ENCODE results near the gene SORCS2. TPM values are rescaled to one million over a fixed set of nuclear protein-coding genes. Genes with fewer than 3 reads are reported as not detected.

The SORCS2 gene
- total RNA-seq, 2 donors from 2014 or later = 0.05 to 0.07 TPM

GRCh38 chr4:7740866-7741525 is 548.7 kb downstream of the SORCS2 start:
- Mint-ChIP-seq H3K27ac (no peak overlapping the region), H3K4me3 (no peak overlapping the region), H3K36me3 (ENCODE audit: insufficient read depth in 2 of 2) (no peaks in the 10 kb centered on the region), H3K9me3 (no peaks in the 10 kb centered on the region), H3K27me3 (ENCODE audit: low read depth) (no peaks in the 10 kb centered on the region), H3K4me1 (ENCODE audit: low read depth) (peaks cover 5% of the 10 kb centered on the region)
- DNase-seq (no peak), ATAC-seq (replicated peaks in 1 of 2) (no peak)

- ATAC-seq (replicated peaks in 1 of 2) (no peak), DNase-seq (no peak)
- no peak overlapping the region for H3K27ac Mint-ChIP-seq
- no peaks in the 10 kb centered on the region for H3K36me3 Mint-ChIP-seq (ENCODE audit: insufficient read depth in 2 of 2)
- H3K4me3 Mint-ChIP-seq = no peak overlapping the region
- H3K9me3 Mint-ChIP-seq = no peaks in the 10 kb centered on the region
- H3K27me3 Mint-ChIP-seq (ENCODE audit: low read depth) = no peaks in the 10 kb centered on the region
- H3K4me1 Mint-ChIP-seq (ENCODE audit: low read depth) = peaks cover 5% of the 10 kb centered on the region
Measured at GRCh38 chr4:7741946-7742806, 549.8 kb downstream of the SORCS2 start.

- Mint-ChIP-seq H3K36me3 (ENCODE audit: insufficient read depth in 2 of 2) (no peaks in the 10 kb centered on the region), H3K4me3 (no peak overlapping the region), H3K27me3 (ENCODE audit: low read depth) (no peaks in the 10 kb centered on the region), H3K9me3 (no peaks in the 10 kb centered on the region), H3K27ac (no peak overlapping the region), H3K4me1 (ENCODE audit: low read depth) (peaks cover 5% of the 10 kb centered on the region)
- no peak for DNase-seq
- ATAC-seq (replicated peaks in 1 of 2) = no peak
Measured at GRCh38 chr4:7742807-7743280, 550.5 kb downstream of the SORCS2 start.

- H3K27me3 Mint-ChIP-seq (ENCODE audit: low read depth) = no peaks in the 10 kb centered on the region
- H3K9me3 Mint-ChIP-seq = no peaks in the 10 kb centered on the region
- DNase-seq = no peak
- no peak for ATAC-seq (replicated peaks in 1 of 2)
- H3K36me3 Mint-ChIP-seq (ENCODE audit: insufficient read depth in 2 of 2) = no peaks in the 10 kb centered on the region
- H3K27ac Mint-ChIP-seq = no peak overlapping the region
- H3K4me3 Mint-ChIP-seq = no peak overlapping the region
- H3K4me1 Mint-ChIP-seq (ENCODE audit: low read depth) = peaks cover 7% of the 10 kb centered on the region
Measured at GRCh38 chr4:7744142-7744804, 551.9 kb downstream of the SORCS2 start.

GRCh38 chr4:7745301-7745885 is 553.1 kb downstream of the SORCS2 start:
- no peaks in the 10 kb centered on the region for H3K9me3 Mint-ChIP-seq
- H3K4me3 Mint-ChIP-seq = no peak overlapping the region
- no peaks in the 10 kb centered on the region for H3K36me3 Mint-ChIP-seq (ENCODE audit: insufficient read depth in 2 of 2)
- no peaks in the 10 kb centered on the region for H3K27me3 Mint-ChIP-seq (ENCODE audit: low read depth)
- ATAC-seq (replicated peaks in 1 of 2) (no peak), DNase-seq (no peak)
- H3K4me1 Mint-ChIP-seq (ENCODE audit: low read depth) = peaks cover 18% of the 10 kb centered on the region
- no peak overlapping the region for H3K27ac Mint-ChIP-seq

- DNase-seq = no peak
- no peak overlapping the region for H3K4me3 Mint-ChIP-seq
- peaks cover 21% of the 10 kb centered on the region for H3K4me1 Mint-ChIP-seq (ENCODE audit: low read depth)
- H3K9me3 Mint-ChIP-seq = no peaks in the 10 kb centered on the region
- ATAC-seq (replicated peaks in 1 of 2) = no peak
- no peaks in the 10 kb centered on the region for H3K36me3 Mint-ChIP-seq (ENCODE audit: insufficient read depth in 2 of 2)
- no peaks in the 10 kb centered on the region for H3K27me3 Mint-ChIP-seq (ENCODE audit: low read depth)
- H3K27ac Mint-ChIP-seq = no peak overlapping the region
Measured at GRCh38 chr4:7746351-7747061, 554.2 kb downstream of the SORCS2 start.

GRCh38 chr4:7747062-7747385 is 554.7 kb downstream of the SORCS2 start:
- peaks cover 21% of the 10 kb centered on the region for H3K4me1 Mint-ChIP-seq (ENCODE audit: low read depth)
- no peak overlapping the region for H3K4me3 Mint-ChIP-seq
- H3K36me3 Mint-ChIP-seq (ENCODE audit: insufficient read depth in 2 of 2) = no peaks in the 10 kb centered on the region
- no peak overlapping the region for H3K27ac Mint-ChIP-seq
- ATAC-seq (replicated peaks in 1 of 2) (no peak), DNase-seq (no peak)
- H3K9me3 Mint-ChIP-seq = no peaks in the 10 kb centered on the region
- H3K27me3 Mint-ChIP-seq (ENCODE audit: low read depth) = no peaks in the 10 kb centered on the region

GRCh38 chr4:7747566-7747965 is 555.2 kb downstream of the SORCS2 start:
- ATAC-seq (replicated peaks in 1 of 2) (no peak), DNase-seq (no peak)
- Mint-ChIP-seq H3K4me1 (ENCODE audit: low read depth) (peaks cover 21% of the 10 kb centered on the region), H3K9me3 (no peaks in the 10 kb centered on the region), H3K27ac (no peak overlapping the region), H3K27me3 (ENCODE audit: low read depth) (no peaks in the 10 kb centered on the region), H3K36me3 (ENCODE audit: insufficient read depth in 2 of 2) (no peaks in the 10 kb centered on the region), H3K4me3 (no peak overlapping the region)

- ATAC-seq (replicated peaks in 1 of 2) (no peak), DNase-seq (no peak)
- Mint-ChIP-seq H3K36me3 (ENCODE audit: insufficient read depth in 2 of 2) (no peaks in the 10 kb centered on the region), H3K9me3 (no peaks in the 10 kb centered on the region), H3K27me3 (ENCODE audit: low read depth) (no peaks in the 10 kb centered on the region), H3K27ac (no peak overlapping the region), H3K4me1 (ENCODE audit: low read depth) (peaks cover 16% of the 10 kb centered on the region), H3K4me3 (no peak overlapping the region)
Measured at GRCh38 chr4:7750523-7750922, 558.2 kb downstream of the SORCS2 start.

GRCh38 chr4:7750972-7751371 is 558.6 kb downstream of the SORCS2 start:
- Mint-ChIP-seq H3K27ac (no peak overlapping the region), H3K27me3 (ENCODE audit: low read depth) (no peaks in the 10 kb centered on the region), H3K36me3 (ENCODE audit: insufficient read depth in 2 of 2) (no peaks in the 10 kb centered on the region), H3K4me1 (ENCODE audit: low read depth) (peaks cover 16% of the 10 kb centered on the region), H3K9me3 (no peaks in the 10 kb centered on the region), H3K4me3 (no peak overlapping the region)
- ATAC-seq (replicated peaks in 1 of 2) (no peak), DNase-seq (no peak)

- H3K27ac Mint-ChIP-seq = no peak overlapping the region
- H3K4me3 Mint-ChIP-seq = no peak overlapping the region
- no peaks in the 10 kb centered on the region for H3K36me3 Mint-ChIP-seq (ENCODE audit: insufficient read depth in 2 of 2)
- DNase-seq (no peak), ATAC-seq (replicated peaks in 1 of 2) (no peak)
- peaks cover 16% of the 10 kb centered on the region for H3K4me1 Mint-ChIP-seq (ENCODE audit: low read depth)
- no peaks in the 10 kb centered on the region for H3K9me3 Mint-ChIP-seq
- H3K27me3 Mint-ChIP-seq (ENCODE audit: low read depth) = no peaks in the 10 kb centered on the region
Measured at GRCh38 chr4:7752649-7753048, 560.3 kb downstream of the SORCS2 start.

- H3K27me3 Mint-ChIP-seq (ENCODE audit: low read depth) = no peaks in the 10 kb centered on the region
- no peak overlapping the region for H3K27ac Mint-ChIP-seq
- H3K36me3 Mint-ChIP-seq (ENCODE audit: insufficient read depth in 2 of 2) = no peaks in the 10 kb centered on the region
- peaks cover 16% of the 10 kb centered on the region for H3K4me1 Mint-ChIP-seq (ENCODE audit: low read depth)
- H3K4me3 Mint-ChIP-seq = no peak overlapping the region
- ATAC-seq (replicated peaks in 1 of 2) (no peak), DNase-seq (no peak)
- H3K9me3 Mint-ChIP-seq = no peaks in the 10 kb centered on the region
Measured at GRCh38 chr4:7753271-7753670, 560.9 kb downstream of the SORCS2 start.

Data from activated T-cell treated with anti-CD3 and anti-CD28 coated beads, Interleukin-2, amount 50 U/mL, for 72 hours (primary cell).